ENCODE measurements around the gene TTC6.

TTC6 gene

GRCh38 chr14:37625597-37626595, 30.5 kb downstream of the TTC6 start:
- no peak for ATAC-seq
- no peak for TF ChIP-seq ISL1 (CRISPR knock-in tag; IDR thresholded peaks at IDR 0.05)
- TF ChIP-seq, protein P1, sequence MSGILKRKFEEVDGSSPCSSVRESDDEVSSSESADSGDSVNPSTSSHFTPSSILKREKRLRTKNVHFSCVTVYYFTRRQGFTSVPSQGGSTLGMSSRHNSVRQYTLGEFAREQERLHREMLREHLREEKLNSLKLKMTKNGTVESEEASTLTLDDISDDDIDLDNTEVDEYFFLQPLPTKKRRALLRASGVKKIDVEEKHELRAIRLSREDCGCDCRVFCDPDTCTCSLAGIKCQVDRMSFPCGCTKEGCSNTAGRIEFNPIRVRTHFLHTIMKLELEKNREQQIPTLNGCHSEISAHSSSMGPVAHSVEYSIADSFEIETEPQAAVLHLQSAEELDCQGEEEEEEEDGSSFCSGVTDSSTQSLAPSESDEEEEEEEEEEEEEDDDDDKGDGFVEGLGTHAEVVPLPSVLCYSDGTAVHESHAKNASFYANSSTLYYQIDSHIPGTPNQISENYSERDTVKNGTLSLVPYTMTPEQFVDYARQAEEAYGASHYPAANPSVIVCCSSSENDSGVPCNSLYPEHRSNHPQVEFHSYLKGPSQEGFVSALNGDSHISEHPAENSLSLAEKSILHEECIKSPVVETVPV (CRISPR knock-in tag; IDR thresholded peaks at IDR 0.05): no peak
- no peak for TF ChIP-seq ZC3H10 (CRISPR knock-in tag; IDR thresholded peaks at IDR 0.05)
- no peak for TF ChIP-seq GLIS3 (CRISPR knock-in tag; IDR thresholded peaks at IDR 0.05)
- TF ChIP-seq BACH2 (CRISPR knock-in tag; IDR thresholded peaks at IDR 0.05; ENCODE audit: borderline replicate concordance): no peak
- no peak for TF ChIP-seq POU6F1 (CRISPR knock-in tag; IDR thresholded peaks at IDR 0.05; ENCODE audit: borderline replicate concordance, low read depth)
- TF ChIP-seq SNAI2 (CRISPR knock-in tag; IDR thresholded peaks at IDR 0.05): no peak
- TF ChIP-seq ZNF565 (CRISPR knock-in tag; conservative IDR thresholded peaks at IDR 0.05; ENCODE audit: low read depth): no peak
- no peak for TF ChIP-seq TCF4 (CRISPR knock-in tag; IDR thresholded peaks at IDR 0.05; ENCODE audit: borderline replicate concordance)
- no peak for TF ChIP-seq ZFP30 (CRISPR knock-in tag; IDR thresholded peaks at IDR 0.05)
- no peak for TF ChIP-seq ZNF70 (CRISPR knock-in tag; IDR thresholded peaks at IDR 0.05)
- no peak for TF ChIP-seq ESRRG (CRISPR knock-in tag; IDR thresholded peaks at IDR 0.05)
- TF ChIP-seq TSHZ2 (CRISPR knock-in tag; IDR thresholded peaks at IDR 0.05): no peak
- TF ChIP-seq RARB (CRISPR knock-in tag; IDR thresholded peaks at IDR 0.05): no peak
- TF ChIP-seq ZNF8 (CRISPR knock-in tag; IDR thresholded peaks at IDR 0.05): no peak
- no peak for TF ChIP-seq ZFP3 (CRISPR knock-in tag; IDR thresholded peaks at IDR 0.05)
- no peak for TF ChIP-seq OSR1 (CRISPR knock-in tag; IDR thresholded peaks at IDR 0.05)

DNA sequence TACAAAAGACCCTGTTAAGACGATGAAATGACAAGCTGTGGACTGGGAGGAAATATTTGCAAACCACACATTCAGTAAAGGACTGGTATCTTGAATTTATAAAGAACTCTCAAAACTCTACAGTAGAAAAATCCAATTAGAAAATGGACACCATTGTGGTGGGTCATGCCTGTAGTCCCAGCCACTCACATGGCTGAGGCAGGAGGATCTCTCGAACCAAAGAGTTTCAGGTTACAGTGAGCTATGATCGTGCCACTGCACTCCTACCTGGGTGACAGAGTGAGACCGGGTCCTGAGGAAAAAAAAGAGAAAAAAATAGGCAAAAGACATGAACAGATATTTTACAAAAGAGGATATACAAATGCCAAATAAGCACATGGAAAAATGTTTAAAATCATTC, 41.9 kb downstream of the TTC6 start:
- ATAC-seq: no peak
- TF ChIP-seq PPARA (CRISPR knock-in tag; IDR thresholded peaks at IDR 0.05; ENCODE audit: borderline replicate concordance): no peak
- no peak for TF ChIP-seq TCF4 (CRISPR knock-in tag; IDR thresholded peaks at IDR 0.05; ENCODE audit: borderline replicate concordance)
- TF ChIP-seq CSDC2 (CRISPR knock-in tag; IDR thresholded peaks at IDR 0.05): no peak
- no peak for TF ChIP-seq BACH2 (CRISPR knock-in tag; IDR thresholded peaks at IDR 0.05; ENCODE audit: borderline replicate concordance)
- no peak for TF ChIP-seq ESRRG (CRISPR knock-in tag; IDR thresholded peaks at IDR 0.05)
- TF ChIP-seq ZNF8 (CRISPR knock-in tag; IDR thresholded peaks at IDR 0.05): no peak
- no peak for TF ChIP-seq OSR1 (CRISPR knock-in tag; IDR thresholded peaks at IDR 0.05)
- no peak for TF ChIP-seq TOX (CRISPR knock-in tag; IDR thresholded peaks at IDR 0.05; ENCODE audit: borderline replicate concordance)
- TF ChIP-seq ZNF565 (CRISPR knock-in tag; conservative IDR thresholded peaks at IDR 0.05; ENCODE audit: low read depth): no peak
- TF ChIP-seq ARNTL (CRISPR knock-in tag; IDR thresholded peaks at IDR 0.05; ENCODE audit: borderline replicate concordance, low read depth): no peak
- no peak for TF ChIP-seq ZNF70 (CRISPR knock-in tag; IDR thresholded peaks at IDR 0.05)
- no peak for TF ChIP-seq POU6F1 (CRISPR knock-in tag; IDR thresholded peaks at IDR 0.05; ENCODE audit: borderline replicate concordance, low read depth)
- no peak for TF ChIP-seq GLIS3 (CRISPR knock-in tag; IDR thresholded peaks at IDR 0.05)
- TF ChIP-seq, protein P2, sequence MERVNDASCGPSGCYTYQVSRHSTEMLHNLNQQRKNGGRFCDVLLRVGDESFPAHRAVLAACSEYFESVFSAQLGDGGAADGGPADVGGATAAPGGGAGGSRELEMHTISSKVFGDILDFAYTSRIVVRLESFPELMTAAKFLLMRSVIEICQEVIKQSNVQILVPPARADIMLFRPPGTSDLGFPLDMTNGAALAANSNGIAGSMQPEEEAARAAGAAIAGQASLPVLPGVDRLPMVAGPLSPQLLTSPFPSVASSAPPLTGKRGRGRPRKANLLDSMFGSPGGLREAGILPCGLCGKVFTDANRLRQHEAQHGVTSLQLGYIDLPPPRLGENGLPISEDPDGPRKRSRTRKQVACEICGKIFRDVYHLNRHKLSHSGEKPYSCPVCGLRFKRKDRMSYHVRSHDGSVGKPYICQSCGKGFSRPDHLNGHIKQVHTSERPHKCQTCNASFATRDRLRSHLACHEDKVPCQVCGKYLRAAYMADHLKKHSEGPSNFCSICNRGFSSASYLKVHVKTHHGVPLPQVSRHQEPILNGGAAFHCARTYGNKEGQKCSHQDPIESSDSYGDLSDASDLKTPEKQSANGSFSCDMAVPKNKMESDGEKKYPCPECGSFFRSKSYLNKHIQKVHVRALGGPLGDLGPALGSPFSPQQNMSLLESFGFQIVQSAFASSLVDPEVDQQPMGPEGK (CRISPR knock-in tag; IDR thresholded peaks at IDR 0.05; ENCODE audit: borderline replicate concordance): no peak
- TF ChIP-seq, protein P1 (CRISPR knock-in tag; IDR thresholded peaks at IDR 0.05): no peak
- TF ChIP-seq RARB (CRISPR knock-in tag; IDR thresholded peaks at IDR 0.05): no peak

All from SK-N-SH treated with all-trans-retinoic acid at 6 μM for 48 hours (cell line).